SK-N-SH treated with all-trans-retinoic acid at 6 μM for 48 hours (cell line): ENCODE data around the gene MYLK.

Experiments used
- ARNTL ChIP-seq: fragments of 450-650 bp; formaldehyde crosslinking; IDR thresholded peaks from 2 replicates; pipeline ENCODE4 v1.5.0; 2020; ENCODE audit warnings: low read depth, mild to moderate bottlenecking, moderate library complexity, borderline replicate concordance
- CSDC2 ChIP-seq: fragments of 250-450 bp; sonication (Bioruptor Pico); IDR thresholded peaks from 2 replicates; pipeline ENCODE4 v1.5.0; 2020; ENCODE audit warnings: mild to moderate bottlenecking, moderate library complexity
- GLIS3 ChIP-seq: fragments of 250-450 bp; sonication (Bioruptor Pico); IDR thresholded peaks from 2 replicates; pipeline ENCODE4 v1.5.0; 2020; ENCODE audit warnings: mild to moderate bottlenecking, moderate library complexity
- RARB ChIP-seq: fragments of 250-450 bp; sonication (Bioruptor Pico); IDR thresholded peaks from 2 replicates; pipeline ENCODE4 v1.8.0; 2021; ENCODE audit warnings: mild to moderate bottlenecking, moderate library complexity
- TCF4 ChIP-seq: fragments of 250-450 bp; sonication (Bioruptor Pico); IDR thresholded peaks from 2 replicates; pipeline ENCODE4 v1.8.0; 2021; ENCODE audit warnings: mild to moderate bottlenecking, moderate library complexity, borderline replicate concordance
- TOX ChIP-seq: fragments of 250-450 bp; sonication (Bioruptor Pico); IDR thresholded peaks from 2 replicates; pipeline ENCODE4 v1.8.0; 2021; ENCODE audit warnings: mild to moderate bottlenecking, moderate library complexity, borderline replicate concordance
- ZFP3 ChIP-seq: fragments of 250-450 bp; sonication (Bioruptor Pico); IDR thresholded peaks from 2 replicates; pipeline ENCODE4 v1.5.0; 2020; ENCODE audit warnings: mild to moderate bottlenecking, moderate library complexity
- ZNF565 ChIP-seq: fragments of 450-650 bp; formaldehyde crosslinking; conservative IDR thresholded peaks from 2 replicates; pipeline ENCODE4 v1.5.0; 2020; ENCODE audit warnings: low read depth, mild to moderate bottlenecking, moderate library complexity
- ZNF8 ChIP-seq: fragments of 450-650 bp; formaldehyde crosslinking; IDR thresholded peaks from 2 replicates; pipeline ENCODE4 v1.5.0; 2020; ENCODE audit warnings: mild to moderate bottlenecking, moderate library complexity
- TF ChIP-seq, protein P1 (sequence below): fragments of 250-450 bp; sonication (Bioruptor Pico); IDR thresholded peaks from 2 replicates; pipeline ENCODE4 v1.5.0; 2020; ENCODE audit warnings: mild to moderate bottlenecking, moderate library complexity
- TF ChIP-seq, protein P2 (sequence below): fragments of 250-450 bp; sonication (Bioruptor Pico); IDR thresholded peaks from 2 replicates; pipeline ENCODE4 v1.8.0; 2021; ENCODE audit warnings: low read depth, mild to moderate bottlenecking, moderate library complexity, borderline replicate concordance
- TF ChIP-seq, protein P3 (sequence below): fragments of 250-450 bp; sonication (Bioruptor Pico); IDR thresholded peaks from 2 replicates; pipeline ENCODE4 v1.8.0; 2020; ENCODE audit warnings: mild to moderate bottlenecking, moderate library complexity, borderline replicate concordance
- TF ChIP-seq, protein P4 (sequence below): fragments of 250-450 bp; sonication (Bioruptor Pico); IDR thresholded peaks from 2 replicates; pipeline ENCODE4 v1.5.1; 2020; ENCODE audit warnings: low read depth, mild to moderate bottlenecking, moderate library complexity
- TF ChIP-seq, protein P5 (sequence below): fragments of 250-450 bp; sonication (Bioruptor Pico); IDR thresholded peaks from 2 replicates; pipeline ENCODE4 v1.5.1; 2021; ENCODE audit warnings: mild to moderate bottlenecking, moderate library complexity

DNA sequence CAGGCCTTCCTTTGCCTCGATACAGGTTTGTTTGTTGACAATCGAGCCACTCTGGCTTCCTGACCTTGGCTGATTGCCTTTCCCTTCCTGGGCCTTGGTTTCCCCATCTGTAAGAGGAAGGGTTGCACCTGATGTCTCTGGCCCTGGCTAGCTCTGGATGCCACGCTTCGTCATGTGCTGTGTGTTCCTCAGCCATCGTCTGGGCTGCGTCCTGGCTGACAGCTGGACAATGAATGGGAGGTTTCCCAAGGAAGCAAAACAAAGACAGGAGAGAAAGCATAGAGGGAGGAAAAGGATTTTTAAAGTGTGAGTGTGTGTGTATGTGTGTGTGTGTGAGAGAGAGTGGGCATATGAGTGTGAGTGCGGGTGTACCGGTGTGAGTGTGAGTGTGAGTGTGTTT, 234.0 kb downstream of the MYLK start:
- TF ChIP-seq, protein P1, sequence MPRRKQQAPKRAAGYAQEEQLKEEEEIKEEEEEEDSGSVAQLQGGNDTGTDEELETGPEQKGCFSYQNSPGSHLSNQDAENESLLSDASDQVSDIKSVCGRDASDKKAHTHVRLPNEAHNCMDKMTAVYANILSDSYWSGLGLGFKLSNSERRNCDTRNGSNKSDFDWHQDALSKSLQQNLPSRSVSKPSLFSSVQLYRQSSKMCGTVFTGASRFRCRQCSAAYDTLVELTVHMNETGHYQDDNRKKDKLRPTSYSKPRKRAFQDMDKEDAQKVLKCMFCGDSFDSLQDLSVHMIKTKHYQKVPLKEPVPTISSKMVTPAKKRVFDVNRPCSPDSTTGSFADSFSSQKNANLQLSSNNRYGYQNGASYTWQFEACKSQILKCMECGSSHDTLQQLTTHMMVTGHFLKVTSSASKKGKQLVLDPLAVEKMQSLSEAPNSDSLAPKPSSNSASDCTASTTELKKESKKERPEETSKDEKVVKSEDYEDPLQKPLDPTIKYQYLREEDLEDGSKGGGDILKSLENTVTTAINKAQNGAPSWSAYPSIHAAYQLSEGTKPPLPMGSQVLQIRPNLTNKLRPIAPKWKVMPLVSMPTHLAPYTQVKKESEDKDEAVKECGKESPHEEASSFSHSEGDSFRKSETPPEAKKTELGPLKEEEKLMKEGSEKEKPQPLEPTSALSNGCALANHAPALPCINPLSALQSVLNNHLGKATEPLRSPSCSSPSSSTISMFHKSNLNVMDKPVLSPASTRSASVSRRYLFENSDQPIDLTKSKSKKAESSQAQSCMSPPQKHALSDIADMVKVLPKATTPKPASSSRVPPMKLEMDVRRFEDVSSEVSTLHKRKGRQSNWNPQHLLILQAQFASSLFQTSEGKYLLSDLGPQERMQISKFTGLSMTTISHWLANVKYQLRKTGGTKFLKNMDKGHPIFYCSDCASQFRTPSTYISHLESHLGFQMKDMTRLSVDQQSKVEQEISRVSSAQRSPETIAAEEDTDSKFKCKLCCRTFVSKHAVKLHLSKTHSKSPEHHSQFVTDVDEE (CRISPR knock-in tag): no peak
- TF ChIP-seq ARNTL: no peak
- no peak for TF ChIP-seq RARB (CRISPR knock-in tag)
- TF ChIP-seq, protein P2, sequence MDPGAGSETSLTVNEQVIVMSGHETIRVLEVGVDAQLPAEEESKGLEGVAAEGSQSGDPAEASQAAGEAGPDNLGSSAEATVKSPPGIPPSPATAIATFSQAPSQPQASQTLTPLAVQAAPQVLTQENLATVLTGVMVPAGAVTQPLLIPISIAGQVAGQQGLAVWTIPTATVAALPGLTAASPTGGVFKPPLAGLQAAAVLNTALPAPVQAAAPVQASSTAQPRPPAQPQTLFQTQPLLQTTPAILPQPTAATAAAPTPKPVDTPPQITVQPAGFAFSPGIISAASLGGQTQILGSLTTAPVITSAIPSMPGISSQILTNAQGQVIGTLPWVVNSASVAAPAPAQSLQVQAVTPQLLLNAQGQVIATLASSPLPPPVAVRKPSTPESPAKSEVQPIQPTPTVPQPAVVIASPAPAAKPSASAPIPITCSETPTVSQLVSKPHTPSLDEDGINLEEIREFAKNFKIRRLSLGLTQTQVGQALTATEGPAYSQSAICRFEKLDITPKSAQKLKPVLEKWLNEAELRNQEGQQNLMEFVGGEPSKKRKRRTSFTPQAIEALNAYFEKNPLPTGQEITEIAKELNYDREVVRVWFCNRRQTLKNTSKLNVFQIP (CRISPR knock-in tag): no peak
- TF ChIP-seq ZNF565 (CRISPR knock-in tag): no peak
- no peak for TF ChIP-seq CSDC2 (CRISPR knock-in tag)
- TF ChIP-seq GLIS3 (CRISPR knock-in tag): no peak
- TF ChIP-seq, protein P3, sequence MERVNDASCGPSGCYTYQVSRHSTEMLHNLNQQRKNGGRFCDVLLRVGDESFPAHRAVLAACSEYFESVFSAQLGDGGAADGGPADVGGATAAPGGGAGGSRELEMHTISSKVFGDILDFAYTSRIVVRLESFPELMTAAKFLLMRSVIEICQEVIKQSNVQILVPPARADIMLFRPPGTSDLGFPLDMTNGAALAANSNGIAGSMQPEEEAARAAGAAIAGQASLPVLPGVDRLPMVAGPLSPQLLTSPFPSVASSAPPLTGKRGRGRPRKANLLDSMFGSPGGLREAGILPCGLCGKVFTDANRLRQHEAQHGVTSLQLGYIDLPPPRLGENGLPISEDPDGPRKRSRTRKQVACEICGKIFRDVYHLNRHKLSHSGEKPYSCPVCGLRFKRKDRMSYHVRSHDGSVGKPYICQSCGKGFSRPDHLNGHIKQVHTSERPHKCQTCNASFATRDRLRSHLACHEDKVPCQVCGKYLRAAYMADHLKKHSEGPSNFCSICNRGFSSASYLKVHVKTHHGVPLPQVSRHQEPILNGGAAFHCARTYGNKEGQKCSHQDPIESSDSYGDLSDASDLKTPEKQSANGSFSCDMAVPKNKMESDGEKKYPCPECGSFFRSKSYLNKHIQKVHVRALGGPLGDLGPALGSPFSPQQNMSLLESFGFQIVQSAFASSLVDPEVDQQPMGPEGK: no peak
- TF ChIP-seq, protein P4, sequence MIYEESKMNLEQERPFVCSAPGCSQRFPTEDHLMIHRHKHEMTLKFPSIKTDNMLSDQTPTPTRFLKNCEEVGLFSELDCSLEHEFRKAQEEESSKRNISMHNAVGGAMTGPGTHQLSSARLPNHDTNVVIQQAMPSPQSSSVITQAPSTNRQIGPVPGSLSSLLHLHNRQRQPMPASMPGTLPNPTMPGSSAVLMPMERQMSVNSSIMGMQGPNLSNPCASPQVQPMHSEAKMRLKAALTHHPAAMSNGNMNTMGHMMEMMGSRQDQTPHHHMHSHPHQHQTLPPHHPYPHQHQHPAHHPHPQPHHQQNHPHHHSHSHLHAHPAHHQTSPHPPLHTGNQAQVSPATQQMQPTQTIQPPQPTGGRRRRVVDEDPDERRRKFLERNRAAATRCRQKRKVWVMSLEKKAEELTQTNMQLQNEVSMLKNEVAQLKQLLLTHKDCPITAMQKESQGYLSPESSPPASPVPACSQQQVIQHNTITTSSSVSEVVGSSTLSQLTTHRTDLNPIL (CRISPR knock-in tag): no peak
- no peak for TF ChIP-seq TCF4 (CRISPR knock-in tag)
- TF ChIP-seq, protein P5, sequence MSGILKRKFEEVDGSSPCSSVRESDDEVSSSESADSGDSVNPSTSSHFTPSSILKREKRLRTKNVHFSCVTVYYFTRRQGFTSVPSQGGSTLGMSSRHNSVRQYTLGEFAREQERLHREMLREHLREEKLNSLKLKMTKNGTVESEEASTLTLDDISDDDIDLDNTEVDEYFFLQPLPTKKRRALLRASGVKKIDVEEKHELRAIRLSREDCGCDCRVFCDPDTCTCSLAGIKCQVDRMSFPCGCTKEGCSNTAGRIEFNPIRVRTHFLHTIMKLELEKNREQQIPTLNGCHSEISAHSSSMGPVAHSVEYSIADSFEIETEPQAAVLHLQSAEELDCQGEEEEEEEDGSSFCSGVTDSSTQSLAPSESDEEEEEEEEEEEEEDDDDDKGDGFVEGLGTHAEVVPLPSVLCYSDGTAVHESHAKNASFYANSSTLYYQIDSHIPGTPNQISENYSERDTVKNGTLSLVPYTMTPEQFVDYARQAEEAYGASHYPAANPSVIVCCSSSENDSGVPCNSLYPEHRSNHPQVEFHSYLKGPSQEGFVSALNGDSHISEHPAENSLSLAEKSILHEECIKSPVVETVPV: no peak
- no peak for TF ChIP-seq TOX (CRISPR knock-in tag)
- no peak for TF ChIP-seq ZNF8
- no peak for TF ChIP-seq ZFP3 (CRISPR knock-in tag)
